SK-N-MC (cell line): ENCODE data around the gene BTC.

Source experiments
- EZH2 ChIP-seq: fragments of 200-600 bp; sonication (generic); IDR thresholded peaks from one replicate; pipeline ENCODE4 v1.6.1; 2017; ENCODE audit warnings: antibody characterized with exemption
- POLR2AphosphoS5 ChIP-seq: IDR thresholded peaks from 2 replicates; pipeline ENCODE4 v1.6.1; 2012; ENCODE audit warnings: mild to moderate bottlenecking, low read depth, low read length, borderline replicate concordance

DNA sequence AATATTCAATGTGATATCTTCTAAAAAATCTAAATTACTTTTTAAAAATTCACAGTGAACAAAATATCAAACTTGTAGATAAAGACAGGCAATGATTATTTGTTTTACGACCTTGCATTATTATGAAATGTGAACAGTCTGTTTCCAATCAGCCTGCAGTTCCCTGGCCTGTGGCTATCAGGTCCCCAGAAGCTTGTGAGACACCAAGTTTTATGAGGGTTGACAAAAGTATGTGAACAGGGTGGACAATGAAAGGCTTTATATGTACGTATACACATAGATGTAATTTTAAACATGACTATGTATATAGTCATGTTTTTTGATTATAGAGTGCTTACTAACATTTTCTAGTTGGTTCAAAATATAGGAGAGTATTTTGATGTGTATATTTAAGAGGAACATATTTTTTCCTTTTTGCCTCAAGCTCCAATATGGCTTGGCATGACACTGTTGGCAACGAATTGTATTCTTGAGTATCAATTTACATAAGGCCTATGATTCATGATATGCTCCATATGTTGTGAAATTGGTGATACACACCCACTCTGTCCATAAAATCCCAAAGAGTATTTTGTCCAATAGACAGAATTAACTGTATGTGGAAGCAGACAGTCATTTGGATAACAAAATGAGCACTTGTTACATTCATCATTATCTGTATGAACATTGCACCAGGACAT, 55.7 kb downstream of the BTC start:
- TF ChIP-seq EZH2 (no peak), POLR2AphosphoS5 (no peak)
